Stimulated activated CD4-positive, alpha-beta T cell treated with anti-CD3 and anti-CD28 coated beads, Interleukin-1b, Interleukin-23, amount 100 ng/mL, for 4 hours (primary cell): Measurements from ENCODE around the gene SENP1.

Experiments used
- DNase-seq, 2 donors: peaks; one replicate each; pipeline ENCODE4 v3.0.0-alpha.2; 2020; ENCODE audit warnings: low read depth in 2 of 2

The SENP1 gene

GRCh38 chr12:48017921-48018617 lies 87.8 kb downstream of the SENP1 start:
- no peak for DNase-seq

- no peak for DNase-seq
Observed at GRCh38 chr12:48017496-48017895, 88.4 kb downstream of the SENP1 start.

DNA sequence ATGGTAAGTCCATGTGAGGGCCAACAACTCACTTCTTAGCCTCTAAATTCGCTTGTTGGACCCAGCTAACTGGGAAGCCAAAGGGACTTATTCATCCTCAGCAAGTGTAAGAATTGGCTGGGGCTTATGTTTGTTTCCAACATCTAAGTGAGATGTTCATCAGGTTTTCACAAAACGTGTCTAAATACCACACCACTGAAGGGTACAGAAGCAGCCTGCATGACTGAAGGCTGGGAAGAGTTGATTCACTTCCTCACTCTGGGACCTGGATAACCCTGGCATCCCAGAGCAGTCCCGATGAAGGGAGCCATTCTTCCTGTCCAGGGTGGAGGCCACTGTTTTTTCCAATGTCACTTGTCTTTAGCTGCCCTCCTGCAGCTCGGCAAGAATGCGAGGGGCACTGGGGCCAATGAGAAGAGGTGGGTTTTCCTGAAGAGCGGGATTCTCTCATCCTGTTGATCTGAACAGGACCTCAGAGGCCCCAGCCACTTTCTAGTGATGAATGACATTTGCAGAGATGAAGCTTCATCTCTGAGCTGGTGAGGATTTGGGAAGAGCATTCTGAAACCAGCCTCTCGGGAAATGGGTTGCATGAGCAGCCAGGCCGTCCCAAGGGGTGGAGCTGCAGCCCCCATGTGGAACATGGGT lies 89.4 kb downstream of the SENP1 start:
- DNase-seq = no peak

DNA sequence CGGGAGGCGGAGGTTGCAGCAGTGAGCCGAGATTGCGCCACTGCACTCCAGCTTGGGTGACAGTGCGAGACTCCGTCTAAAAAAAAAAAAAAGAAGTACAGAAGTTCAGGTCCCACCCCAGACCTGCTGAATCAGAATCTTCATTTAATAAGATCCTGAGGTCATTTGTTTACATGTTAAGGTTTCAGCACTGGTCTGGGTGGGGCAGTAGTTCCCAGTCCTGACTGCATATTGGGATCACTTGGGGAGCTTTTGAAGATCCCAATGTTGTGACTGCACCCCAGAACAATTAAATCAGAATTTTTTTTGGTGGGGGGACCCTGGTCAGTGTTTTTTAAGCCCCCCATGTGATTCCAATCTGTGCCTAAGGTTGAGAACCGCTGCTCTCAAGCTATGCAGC lies 89.9 kb downstream of the SENP1 start:
- DNase-seq = no peak

DNA sequence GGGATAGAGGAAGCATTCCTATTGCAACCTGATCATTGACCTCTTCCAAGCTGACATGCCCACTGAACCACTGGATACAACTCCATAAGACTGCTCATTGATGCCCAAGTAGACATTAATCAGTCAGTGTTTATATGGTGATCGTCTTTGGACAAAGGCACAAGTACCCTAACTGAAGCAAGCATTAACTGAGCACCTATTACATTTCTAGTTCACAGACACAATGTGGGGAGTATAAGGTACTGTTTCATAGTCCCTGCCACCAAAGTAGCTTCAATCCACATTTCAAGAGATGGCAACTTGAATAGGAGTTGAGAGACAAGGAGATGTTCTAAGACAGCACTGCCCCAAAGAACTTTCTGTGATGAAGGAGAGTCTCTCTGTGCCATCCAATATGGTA lies 90.8 kb downstream of the SENP1 start:
- no peak for DNase-seq

DNA sequence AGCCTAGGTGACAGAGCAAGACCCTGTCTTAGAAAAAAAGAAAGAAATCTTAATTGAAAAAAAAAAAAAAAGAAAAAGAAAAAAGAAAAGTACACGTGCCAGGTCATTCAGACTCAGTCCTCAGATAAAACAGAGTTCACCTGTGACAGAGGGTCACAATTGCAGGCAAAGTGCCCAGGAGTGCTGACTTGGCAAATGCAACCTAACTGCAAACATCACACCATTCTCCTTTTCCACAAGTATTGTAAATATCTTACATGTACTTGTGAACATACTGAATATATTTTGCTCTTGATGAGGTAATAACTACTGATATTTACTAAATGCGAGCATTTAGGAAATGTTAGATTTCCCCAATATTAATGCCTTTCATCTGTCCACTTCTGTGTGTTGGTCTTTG lies 92.6 kb downstream of the SENP1 start:
- no peak for DNase-seq

- DNase-seq = no peak
Observed at GRCh38 chr12:48012070-48012469, 93.8 kb downstream of the SENP1 start.

DNA sequence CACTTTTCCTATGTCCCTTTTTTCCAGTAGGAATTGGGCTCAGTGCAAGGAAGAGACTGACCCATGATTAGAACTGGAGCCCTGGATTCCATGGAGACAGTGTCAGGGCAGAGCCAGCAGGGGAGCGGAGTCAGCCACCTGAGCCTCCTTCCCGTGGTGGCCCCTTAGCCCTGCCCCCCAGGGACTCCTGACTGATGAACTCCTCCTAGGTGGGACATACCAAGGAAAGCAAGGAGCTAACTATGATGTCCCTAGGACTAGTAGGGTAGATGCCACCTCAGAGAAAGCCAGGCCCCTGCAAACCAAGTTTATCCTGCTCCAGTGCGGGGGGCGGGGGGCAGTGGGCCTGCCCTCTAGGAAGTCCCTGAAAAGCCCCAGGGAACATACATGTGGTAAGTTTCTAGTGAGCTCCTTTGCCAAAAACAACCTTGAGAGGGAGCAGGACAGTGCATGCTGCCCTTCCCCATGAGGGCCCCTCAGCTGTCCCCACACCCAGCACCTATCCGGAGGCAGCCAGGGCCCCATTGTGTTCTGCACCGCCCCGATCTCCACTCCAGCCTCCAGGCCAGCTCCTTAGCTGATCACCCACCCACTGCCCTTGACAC lies 95.4 kb downstream of the SENP1 start:
- DNase-seq = no peak

DNA sequence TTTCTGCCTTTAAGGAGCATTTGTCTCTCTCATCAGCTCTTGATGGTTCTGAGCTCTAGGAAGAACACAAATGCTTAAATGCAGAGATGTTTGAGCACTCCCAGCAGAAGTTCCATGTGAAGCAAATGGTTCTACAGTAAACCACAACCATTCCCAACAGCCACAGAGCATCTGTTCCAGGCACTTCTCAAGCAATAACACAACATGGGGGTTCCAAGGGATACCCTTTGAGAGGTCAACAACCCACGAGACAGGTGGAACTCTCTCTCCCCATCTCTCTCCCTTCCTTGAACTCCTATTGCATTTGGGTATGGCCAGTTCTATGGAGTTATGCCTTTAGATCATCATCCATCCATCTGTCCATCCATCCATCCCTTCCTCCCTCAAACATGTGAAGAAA lies 96.4 kb downstream of the SENP1 start:
- DNase-seq = no peak

- no peak for DNase-seq
Observed at GRCh38 chr12:48008950-48009349, 96.9 kb downstream of the SENP1 start.

GRCh38 chr12:48008349-48008748 lies 97.5 kb downstream of the SENP1 start:
- no peak for DNase-seq

DNA sequence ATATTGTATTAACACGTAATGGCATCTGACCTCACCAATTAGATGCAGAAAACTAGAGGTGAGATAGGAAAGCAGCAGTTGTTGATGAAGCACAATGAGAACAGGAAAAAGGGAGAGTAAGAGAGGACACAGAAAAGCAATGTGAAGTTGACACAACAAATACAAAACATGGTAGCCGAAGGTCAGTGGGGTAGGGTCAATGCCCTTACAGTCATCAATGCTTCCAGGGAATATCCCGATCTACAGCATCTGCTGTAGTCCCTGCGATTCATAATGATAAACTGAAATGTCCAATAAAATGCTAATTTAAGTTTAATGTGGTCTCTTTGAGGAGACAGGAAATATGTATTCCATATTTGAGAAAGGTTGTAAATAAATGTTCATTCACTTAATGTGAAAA lies 98.7 kb downstream of the SENP1 start:
- DNase-seq = no peak

- DNase-seq = no peak
Observed at GRCh38 chr12:48005750-48006021, 100.2 kb downstream of the SENP1 start.

DNA sequence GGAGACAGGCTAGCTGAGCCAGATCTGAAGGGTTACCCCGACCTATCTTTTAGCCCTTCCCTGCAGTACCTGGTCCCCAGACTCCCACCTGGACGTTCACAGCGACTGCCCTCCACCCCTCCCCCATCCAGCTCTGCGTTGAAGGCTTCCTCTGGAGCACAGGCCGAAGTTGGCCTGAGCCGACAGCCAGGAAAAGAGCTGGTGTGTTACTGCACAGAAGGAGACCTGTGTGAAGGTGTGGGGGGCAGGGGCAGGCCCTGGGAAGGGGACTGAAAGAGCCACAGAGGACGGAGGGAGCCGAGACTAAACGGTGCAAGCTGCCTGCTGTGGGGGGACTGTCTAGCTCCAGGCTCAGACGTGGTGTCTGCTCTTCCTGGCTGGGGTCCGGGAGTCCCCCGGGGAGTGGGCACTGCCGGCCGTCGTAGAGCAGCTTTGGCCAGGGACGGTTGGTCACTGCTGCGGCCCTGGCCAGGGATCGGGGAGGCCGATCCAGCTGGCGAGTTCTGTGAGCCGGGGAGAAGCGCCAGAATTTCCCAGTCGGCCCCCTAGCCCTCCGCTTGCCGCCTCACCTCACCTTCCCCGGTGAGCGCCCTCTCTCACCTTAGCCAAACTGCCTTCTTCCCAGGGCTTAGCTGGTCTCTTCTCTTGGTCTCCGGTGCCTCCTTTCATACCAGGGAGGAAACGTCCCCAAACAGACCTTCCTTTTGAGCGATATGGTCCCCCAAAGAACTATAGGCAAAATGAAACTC lies 100.7 kb downstream of the SENP1 start:
- no peak for DNase-seq

DNA sequence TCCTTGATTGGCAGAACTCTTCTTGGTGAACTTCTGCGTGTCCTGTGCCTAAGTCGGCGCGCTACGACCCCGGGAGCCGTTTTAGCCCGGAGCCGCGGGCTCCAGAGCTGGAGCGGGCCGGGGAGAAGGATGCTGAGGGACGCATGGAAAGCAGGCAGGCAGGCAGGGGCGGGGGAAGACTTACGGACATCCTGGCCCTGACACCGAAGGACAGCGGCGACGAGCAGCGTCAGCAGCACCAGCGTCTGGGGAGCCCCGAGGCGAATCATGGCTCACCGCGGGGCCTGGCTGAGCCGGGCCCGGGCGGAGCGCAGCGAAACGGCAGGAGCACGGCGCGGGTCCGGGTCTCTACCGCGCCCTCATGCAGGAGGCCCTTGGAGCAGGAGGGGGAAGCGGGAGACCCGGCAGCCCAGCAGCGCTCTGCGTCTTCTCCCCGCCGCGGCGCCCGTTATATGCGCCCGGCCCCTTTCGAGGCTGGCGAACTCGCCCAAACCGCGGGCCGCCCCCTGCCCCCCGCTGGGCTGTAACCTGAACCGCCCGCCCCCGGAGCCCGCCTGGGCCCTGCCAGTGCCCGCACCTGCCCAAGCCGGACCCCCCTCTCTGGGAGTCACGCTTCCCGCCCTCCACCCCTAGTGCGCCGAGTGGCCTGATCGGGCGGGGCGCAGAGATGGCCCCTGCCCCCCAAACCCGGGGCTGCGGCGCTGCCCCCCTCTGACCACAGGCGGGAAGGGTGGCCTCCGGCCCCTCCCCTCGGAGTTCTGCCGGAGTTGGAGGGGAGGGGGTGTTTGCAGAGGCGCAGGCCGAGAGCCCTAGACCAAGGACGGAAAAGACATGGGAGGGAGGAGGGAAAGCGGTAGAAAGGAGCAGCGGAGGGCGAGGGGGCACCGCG lies 101.6 kb downstream of the SENP1 start, which contains the start of gene COL2A1:
Gene COL2A1, minus strand, starts transcription at position 424 of the 889 bp plus-strand sequence. Its CDS starts 155 bp downstream, at position 269.
- no peak for DNase-seq

GRCh38 chr12:48003226-48004052 lies 102.4 kb downstream of the SENP1 start:
- no peak for DNase-seq

DNA sequence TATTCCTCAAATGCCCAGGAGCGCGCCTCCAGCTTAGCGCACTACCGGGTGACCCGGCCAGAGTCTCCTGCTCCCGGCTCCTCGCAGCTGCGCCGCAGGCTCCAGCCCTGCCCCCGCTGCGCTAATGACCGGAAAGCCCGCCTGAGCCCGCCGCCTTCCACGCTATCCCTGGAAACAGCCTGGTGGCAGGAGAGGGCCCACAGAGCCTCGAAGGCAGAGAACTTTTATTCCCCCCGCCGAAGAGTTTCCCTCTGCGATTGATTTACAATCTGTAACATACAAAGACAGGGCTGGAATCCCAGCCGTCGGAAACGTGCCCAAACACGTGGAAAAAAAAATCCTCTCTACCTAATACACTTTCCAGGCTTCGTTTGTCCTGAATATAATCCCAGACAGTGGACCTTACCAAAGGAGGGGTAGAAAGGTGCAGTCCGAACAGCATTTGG lies 103.1 kb downstream of the SENP1 start:
- DNase-seq = no peak

DNA sequence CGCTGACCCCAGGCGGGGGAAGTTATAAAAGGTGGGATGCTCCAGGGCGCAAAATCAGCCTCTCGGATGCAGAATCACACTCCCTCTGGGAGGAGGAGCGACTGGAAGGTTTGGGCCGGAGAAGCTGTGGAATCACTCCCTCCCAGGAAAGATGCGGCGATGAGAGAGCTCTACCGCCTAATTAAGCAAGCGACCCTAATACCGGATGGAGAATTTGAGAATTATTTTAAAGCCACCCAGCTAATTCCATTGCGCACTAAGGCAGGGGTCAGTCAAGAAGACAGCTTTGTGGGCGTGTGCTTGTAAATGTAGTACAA lies 103.5 kb downstream of the SENP1 start:
- DNase-seq = no peak

DNA sequence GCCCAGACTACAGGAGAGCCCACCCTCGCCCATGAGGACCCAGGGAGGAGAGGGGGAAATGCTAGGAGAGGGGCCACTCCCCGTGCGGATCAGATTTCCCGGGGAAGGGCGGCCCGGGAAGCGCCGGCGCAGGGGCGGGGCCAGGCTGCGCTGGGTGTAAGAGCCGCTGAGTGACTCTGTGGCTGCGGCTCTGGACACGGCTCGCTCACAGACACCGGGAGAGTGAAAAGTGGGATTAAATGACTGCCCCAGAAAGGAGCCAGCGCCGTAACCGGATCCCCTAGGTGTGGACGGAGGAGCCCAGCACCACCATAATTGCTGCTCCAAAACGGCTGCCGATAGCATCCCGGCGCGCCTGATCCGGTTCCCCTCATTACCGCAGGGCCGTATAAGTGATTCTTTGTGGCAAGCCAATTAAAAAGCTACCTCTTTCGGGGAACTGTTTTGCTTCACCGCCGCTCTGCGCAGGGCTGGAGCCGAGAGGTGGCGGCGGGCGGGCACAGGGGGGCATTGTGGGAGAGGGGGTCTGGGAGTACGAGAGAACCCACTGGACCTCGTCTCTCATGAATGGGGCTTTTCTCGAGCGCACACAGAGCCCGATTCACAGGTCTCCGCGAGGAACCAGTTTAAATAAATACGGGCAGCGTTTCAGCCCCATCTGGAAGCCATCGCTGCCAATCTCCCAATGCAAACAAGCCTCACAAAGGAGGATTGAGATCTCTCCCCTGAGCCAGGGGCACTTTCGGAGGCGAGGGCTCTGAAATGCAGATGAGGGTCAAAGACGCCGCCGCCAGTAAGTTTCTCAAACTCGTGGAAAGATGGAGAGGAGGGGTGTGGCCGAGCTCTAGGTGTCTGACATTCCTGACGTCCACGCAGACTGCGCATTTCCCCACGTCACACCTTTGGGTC lies 104.1 kb downstream of the SENP1 start:
- no peak for DNase-seq
